Keratinocyte (primary cell): ENCODE results near the gene CSAG1. TPM values are rescaled to one million over a fixed set of nuclear protein-coding genes. Genes with fewer than 3 reads are reported as not detected.
"Not testable (repeated sequence)": the region's sequence is repeated elsewhere in the genome, so short reads cannot be mapped to it uniquely, and the experiment has no call there.

Experiments used
- DNase-seq: peaks from one replicate; pipeline ENCODE4 v3.0.0-alpha.2; 2011; ENCODE audit warnings: low read depth, missing footprints, low spot score
- FAIRE-seq: peaks from 2 replicates; lab custom pipeline; 2011; peaks lifted over from hg19 to GRCh38; lab: Jason Lieb, UNC
- H2AFZ ChIP-seq: 2 replicates; pipeline ENCODE4 v1.6.0; 2012; ENCODE audit warnings: low read length, control low read depth, inconsistent platforms; ENCODE audit not compliant: control insufficient read depth
- H3K27ac ChIP-seq: 2 replicates; pipeline ENCODE4 v1.5.1; 2011; ENCODE audit warnings: low read length; ENCODE audit not compliant: control insufficient read depth, insufficient read depth
- H3K27me3 ChIP-seq: 3 replicates; pipeline ENCODE4 v1.6.0; 2011; ENCODE audit warnings: low read length; ENCODE audit not compliant: control insufficient read depth, insufficient read depth; ENCODE audit errors: extremely low read depth
- H3K36me3 ChIP-seq, 2 experiments: 2 replicates in 1 of 2; 3 replicates in 1 of 2; pipeline ENCODE4 v1.5.1; 2011; ENCODE audit warnings: low read length in 2 of 2, mild to moderate bottlenecking in 1 of 2; ENCODE audit not compliant: control insufficient read depth in 2 of 2, insufficient read depth in 2 of 2; ENCODE audit errors: extremely low read depth in 1 of 2
- H3K4me1 ChIP-seq: 3 replicates; pipeline ENCODE4 v1.5.1; 2011; ENCODE audit warnings: low read length; ENCODE audit not compliant: control insufficient read depth, insufficient read depth; ENCODE audit errors: extremely low read depth
- H3K4me2 ChIP-seq: 3 replicates; pipeline ENCODE4 v1.6.0; 2011; ENCODE audit warnings: low read depth, low read length; ENCODE audit not compliant: control insufficient read depth, insufficient read depth; ENCODE audit errors: extremely low read depth
- H3K4me3 ChIP-seq, 3 experiments: fragments of 200-600 bp in 1 of 3; sonication (generic) in 1 of 3; 2 replicates in 2 of 3; 3 replicates in 1 of 3; pipeline ENCODE4 v1.5.1; 2011 to 2016; ENCODE audit warnings: low read length in 3 of 3, mild to moderate bottlenecking in 3 of 3, control low read depth in 2 of 3, inconsistent platforms in 1 of 3, low read depth in 1 of 3, mixed read lengths in 1 of 3, mixed run types in 1 of 3, moderate library complexity in 1 of 3; ENCODE audit not compliant: control insufficient read depth in 2 of 3, insufficient read depth in 2 of 3; ENCODE audit errors: extremely low read depth in 1 of 3
- H3K79me2 ChIP-seq: 2 replicates; pipeline ENCODE4 v1.6.0; 2012; ENCODE audit warnings: low read length; ENCODE audit not compliant: control insufficient read depth, insufficient read depth
- H3K9ac ChIP-seq: 3 replicates; pipeline ENCODE4 v1.6.0; 2011; ENCODE audit warnings: low read length; ENCODE audit not compliant: control insufficient read depth, insufficient read depth; ENCODE audit errors: extremely low read depth
- H3K9me1 ChIP-seq: 3 replicates; pipeline ENCODE4 v1.6.0; 2011; ENCODE audit warnings: low read length; ENCODE audit not compliant: control insufficient read depth, insufficient read depth; ENCODE audit errors: extremely low read depth
- H3K9me3 ChIP-seq: 2 replicates; pipeline ENCODE4 v1.5.1; 2012; ENCODE audit warnings: low read depth, low read length; ENCODE audit not compliant: control insufficient read depth
- H4K20me1 ChIP-seq: 3 replicates; pipeline ENCODE4 v1.6.0; 2011; ENCODE audit warnings: low read length; ENCODE audit not compliant: control insufficient read depth, insufficient read depth; ENCODE audit errors: extremely low read depth
- dilution Hi-C: fragments of 300-500 bp; cut with MboI; formaldehyde crosslinking; loops from one replicate; pipeline ENCODE4 v1.7.0; 2020; ENCODE audit warnings: low sequenced_read_pairs; ENCODE audit not compliant: extremely low pct_ligation_motif_present
- polyA plus RNA-seq, 5 experiments: library from polyadenylated mRNA; depleted of rRNA in 3 of 5; stranded (reverse) in 3 of 5; stranded (forward) in 1 of 5; unstranded in 1 of 5; fragments of >200 nt; gene quantifications; 1 replicate in 1 of 5; 2 replicates in 3 of 5; 3 replicates in 1 of 5; pipeline versions ENCODE4 v1.2.1 to v1.2.3, GENCODE V29; 2011 to 2012; ENCODE audit warnings: missing spikeins in 2 of 5, low read depth in 1 of 5, low replicate concordance in 1 of 5

Gene CSAG1
- polyA plus RNA-seq, 1 donor (not counting 4 experiments of a cell fraction or from before 2014, with no cell fraction given): not detected

GRCh38 chrX:152759544-152759943, 26.0 kb upstream of the CSAG1 start:
- FAIRE-seq, H3K9ac ChIP-seq, H3K79me2 ChIP-seq, H3K4me2 ChIP-seq, H3K27ac ChIP-seq, H3K4me3 ChIP-seq, H4K20me1 ChIP-seq, dilution Hi-C loops, H2AFZ ChIP-seq, H3K4me1 ChIP-seq, H3K27me3 ChIP-seq, H3K36me3 ChIP-seq, H3K9me3 ChIP-seq, DNase-seq, H3K9me1 ChIP-seq: not testable (repeated sequence)

- H3K4me1 ChIP-seq, DNase-seq, H3K27me3 ChIP-seq, H3K4me3 ChIP-seq, H3K9me1 ChIP-seq, FAIRE-seq, H3K9ac ChIP-seq, H3K27ac ChIP-seq, H3K9me3 ChIP-seq, H3K4me2 ChIP-seq, H3K79me2 ChIP-seq, H4K20me1 ChIP-seq, dilution Hi-C loops, H3K36me3 ChIP-seq, H2AFZ ChIP-seq: not testable (repeated sequence)
Measured at GRCh38 chrX:152758918-152759317, 25.4 kb upstream of the CSAG1 start, which contains the start of gene CSAG3. CSAG3 (plus strand) TSS chrX:152759218.

GRCh38 chrX:152754871-152755270, 21.4 kb upstream of the CSAG1 start:
- H3K4me1 ChIP-seq, H4K20me1 ChIP-seq, H3K9me3 ChIP-seq, H3K4me3 ChIP-seq, H3K36me3 ChIP-seq, H3K27ac ChIP-seq, H2AFZ ChIP-seq, H3K4me2 ChIP-seq, FAIRE-seq, H3K79me2 ChIP-seq, H3K27me3 ChIP-seq, dilution Hi-C loops, H3K9ac ChIP-seq, H3K9me1 ChIP-seq, DNase-seq: not testable (repeated sequence)

GRCh38 chrX:152753686-152754650, 20.4 kb upstream of the CSAG1 start, which contains the start of gene MAGEA2:
MAGEA2 (minus strand) TSS chrX:152753842; CDS start chrX:152751363, 2,479 bp downstream.
- H3K9ac ChIP-seq, dilution Hi-C loops, H3K27me3 ChIP-seq: not testable (repeated sequence)

More at GRCh38 chrX:152753686-152754650, 20.4 kb upstream of the CSAG1 start, which contains the start of gene MAGEA2:
- H3K79me2 ChIP-seq, H3K9me1 ChIP-seq, H3K4me2 ChIP-seq, H3K4me1 ChIP-seq, H3K36me3 ChIP-seq, FAIRE-seq, H3K27ac ChIP-seq, DNase-seq, H3K4me3 ChIP-seq, H2AFZ ChIP-seq, H4K20me1 ChIP-seq, H3K9me3 ChIP-seq: not testable (repeated sequence)
